Activated naive CD4-positive, alpha-beta T cell treated with anti-CD3 and anti-CD28 coated beads, Interleukin-2, amount 50 U/mL, for 72 hours (primary cell): ENCODE data around the gene ECM1. TPM values are rescaled to one million over a fixed set of nuclear protein-coding genes. Genes with fewer than 3 reads are reported as not detected.

Source experiments
- ATAC-seq, 2 donors: fragments of 150-1000 bp; cut with Tn5 transposase; 2 replicates each; pipeline ENCODE4 v1.10.0; 2021; ENCODE audit warnings: mild to moderate bottlenecking in 2 of 2, moderate library complexity in 2 of 2
- DNase-seq, 2 donors: peaks; one replicate each; pipeline ENCODE4 v3.0.0; 2021 to 2022; ENCODE audit warnings: low spot score in 2 of 2
- H3K27ac Mint-ChIP-seq, 2 donors: one replicate each; pipeline ENCODE4 v1.8.0; 2022; ENCODE audit warnings: mild to moderate bottlenecking in 2 of 2, mixed read lengths in 2 of 2
- H3K36me3 Mint-ChIP-seq, 2 donors: one replicate each; pipeline ENCODE4 v1.8.0; 2022; ENCODE audit warnings: mixed read lengths in 2 of 2
- H3K9me3 Mint-ChIP-seq, 2 donors: one replicate each; pipeline ENCODE4 v1.8.0; 2022; ENCODE audit warnings: mixed read lengths in 2 of 2
- total RNA-seq, 2 donors: library from RNA; stranded (reverse); gene quantifications; one replicate each; pipeline ENCODE4 v1.2.3, GENCODE V29; 2022

Gene ECM1
- total RNA-seq, 2 donors from 2014 or later: 1.3 to 1.6 TPM

GRCh38 chr1:150530491-150531159 lies 22.7 kb downstream of the ECM1 start:
- no peak for DNase-seq
- no peak for ATAC-seq
- peak overlapping the region in 1 of 2 donors; percentile 1 for H3K27ac Mint-ChIP-seq
- H3K36me3 Mint-ChIP-seq: no peaks in the 10 kb centered on the region
- no peaks in the 10 kb centered on the region for H3K9me3 Mint-ChIP-seq

- no peak overlapping the region for H3K27ac Mint-ChIP-seq
- ATAC-seq (peak in 1 of 2 donors; percentile 7), DNase-seq (no peak)
- H3K36me3 Mint-ChIP-seq: no peaks in the 10 kb centered on the region
- no peaks in the 10 kb centered on the region for H3K9me3 Mint-ChIP-seq
These were observed 25.0 kb downstream of the ECM1 start for GRCh38 chr1:150532860-150533259.

- no peak overlapping the region for H3K27ac Mint-ChIP-seq
These were observed 26.1 kb downstream of the ECM1 start for GRCh38 chr1:150534002-150534401.

GRCh38 chr1:150535511-150536287 lies 27.8 kb downstream of the ECM1 start:
- no peak for ATAC-seq
- no peaks in the 10 kb centered on the region for H3K9me3 Mint-ChIP-seq
- no peaks in the 10 kb centered on the region for H3K36me3 Mint-ChIP-seq
- peak overlapping the region in 1 of 2 donors; percentile 1 for H3K27ac Mint-ChIP-seq
- DNase-seq: no peak

More at GRCh38 chr1:150534002-150534401, 26.1 kb downstream of the ECM1 start:
- Mint-ChIP-seq H3K9me3 (no peaks in the 10 kb centered on the region), H3K36me3 (no peaks in the 10 kb centered on the region)
- DNase-seq (no peak), ATAC-seq (no peak)

- DNase-seq (no peak), ATAC-seq (no peak)
- no peaks in the 10 kb centered on the region for H3K36me3 Mint-ChIP-seq
- H3K9me3 Mint-ChIP-seq: no peaks in the 10 kb centered on the region
- peak overlapping the region in 1 of 2 donors; percentile 74 for H3K27ac Mint-ChIP-seq
These were observed 29.2 kb downstream of the ECM1 start for GRCh38 chr1:150536836-150537731.

- no peak overlapping the region for H3K27ac Mint-ChIP-seq
- no peak for DNase-seq
- no peaks in the 10 kb centered on the region for H3K9me3 Mint-ChIP-seq
- no peaks in the 10 kb centered on the region for H3K36me3 Mint-ChIP-seq
- ATAC-seq: no peak
These were observed 30.1 kb downstream of the ECM1 start for GRCh38 chr1:150537732-150538684.

- no peak for DNase-seq
- H3K36me3 Mint-ChIP-seq: no peaks in the 10 kb centered on the region
- H3K27ac Mint-ChIP-seq: no peak overlapping the region
- no peak for ATAC-seq
- no peaks in the 10 kb centered on the region for H3K9me3 Mint-ChIP-seq
These were observed 35.7 kb downstream of the ECM1 start for GRCh38 chr1:150543500-150544143.

- Mint-ChIP-seq H3K36me3 (no peaks in the 10 kb centered on the region), H3K9me3 (no peaks in the 10 kb centered on the region), H3K27ac (no peak overlapping the region)
- no peak for ATAC-seq
- no peak for DNase-seq
These were observed 36.3 kb downstream of the ECM1 start for GRCh38 chr1:150544204-150544603.

- H3K9me3 Mint-ChIP-seq: no peaks in the 10 kb centered on the region
- no peaks in the 10 kb centered on the region for H3K36me3 Mint-ChIP-seq
- no peak overlapping the region for H3K27ac Mint-ChIP-seq
- DNase-seq (no peak), ATAC-seq (no peak)
These were observed 37.6 kb downstream of the ECM1 start for GRCh38 chr1:150545486-150546032.

- no peak for ATAC-seq
- H3K27ac Mint-ChIP-seq: no peak overlapping the region
- H3K9me3 Mint-ChIP-seq: no peaks in the 10 kb centered on the region
These were observed 38.5 kb downstream of the ECM1 start for GRCh38 chr1:150546294-150546937.

GRCh38 chr1:150548324-150548631 lies 40.4 kb downstream of the ECM1 start:
- DNase-seq (no peak), ATAC-seq (no peak)
- Mint-ChIP-seq H3K9me3 (no peaks in the 10 kb centered on the region), H3K27ac (no peak overlapping the region), H3K36me3 (no peaks in the 10 kb centered on the region)

More at GRCh38 chr1:150546294-150546937, 38.5 kb downstream of the ECM1 start:
- DNase-seq: no peak
- no peaks in the 10 kb centered on the region for H3K36me3 Mint-ChIP-seq

GRCh38 chr1:150548632-150549495 lies 41.0 kb downstream of the ECM1 start, which contains the start of gene ADAMTSL4:
ADAMTSL4 (plus strand) TSS chr1:150549408; CDS start chr1:150552289, 2,881 bp downstream.
- Mint-ChIP-seq H3K27ac (no peak within 1 kb of the TSS), H3K9me3 (no peaks in the 10 kb centered on the region), H3K36me3 (no peaks in the 10 kb centered on the region)
- ATAC-seq: peak; percentile 69 to 82
- peak in 1 of 2 donors; percentile 64 for DNase-seq

GRCh38 chr1:150549496-150550221 lies 41.8 kb downstream of the ECM1 start:
- Mint-ChIP-seq H3K9me3 (no peaks in the 10 kb centered on the region), H3K27ac (no peak overlapping the region), H3K36me3 (no peaks in the 10 kb centered on the region)
- no peak for DNase-seq
- ATAC-seq: no peak
